ENCODE results near the gene PRELP.
"Not testable (repeated sequence)": the region's sequence is repeated elsewhere in the genome, so short reads cannot be mapped to it uniquely, and the experiment has no call there.

PRELP gene

GRCh38 chr1:203453616-203454015 is 22.0 kb upstream of the PRELP start:
- DNase-seq (ENCODE audit: extremely low read depth in 1 of 2, low read depth in 1 of 2): no peak

GRCh38 chr1:203454986-203455471 is 20.6 kb upstream of the PRELP start:
- DNase-seq (ENCODE audit: extremely low read depth in 1 of 2, low read depth in 1 of 2): no peak

GRCh38 chr1:203455706-203456105 is 19.9 kb upstream of the PRELP start:
- no peak for DNase-seq (ENCODE audit: extremely low read depth in 1 of 2, low read depth in 1 of 2)

- DNase-seq (ENCODE audit: extremely low read depth in 1 of 2, low read depth in 1 of 2): no peak
These were observed 19.0 kb upstream of the PRELP start for GRCh38 chr1:203456577-203456976.

GRCh38 chr1:203458078-203458477 is 17.5 kb upstream of the PRELP start:
- no peak for DNase-seq (ENCODE audit: extremely low read depth in 1 of 2, low read depth in 1 of 2)

- DNase-seq (ENCODE audit: extremely low read depth in 1 of 2, low read depth in 1 of 2): no peak
These were observed 15.9 kb upstream of the PRELP start for GRCh38 chr1:203459671-203460201.

GRCh38 chr1:203461717-203462116 is 13.9 kb upstream of the PRELP start:
- no peak for DNase-seq (ENCODE audit: extremely low read depth in 1 of 2, low read depth in 1 of 2)

GRCh38 chr1:203462143-203462542 is 13.5 kb upstream of the PRELP start:
- DNase-seq (ENCODE audit: extremely low read depth in 1 of 2, low read depth in 1 of 2): no peak

- no peak for DNase-seq (ENCODE audit: extremely low read depth in 1 of 2, low read depth in 1 of 2)
These were observed 12.7 kb upstream of the PRELP start for GRCh38 chr1:203462878-203463277.

GRCh38 chr1:203463469-203464062 is 12.0 kb upstream of the PRELP start:
- DNase-seq (ENCODE audit: extremely low read depth in 1 of 2, low read depth in 1 of 2): no peak

GRCh38 chr1:203464226-203464625 is 11.4 kb upstream of the PRELP start:
- no peak for DNase-seq (ENCODE audit: extremely low read depth in 1 of 2, low read depth in 1 of 2)

- DNase-seq (ENCODE audit: extremely low read depth in 1 of 2, low read depth in 1 of 2): no peak
These were observed 10.9 kb upstream of the PRELP start for GRCh38 chr1:203464743-203465142.

- no peak for DNase-seq (ENCODE audit: extremely low read depth in 1 of 2, low read depth in 1 of 2)
These were observed 10.3 kb upstream of the PRELP start for GRCh38 chr1:203465146-203465798.

- no peak for DNase-seq (ENCODE audit: extremely low read depth in 1 of 2, low read depth in 1 of 2)
These were observed 9.7 kb upstream of the PRELP start for GRCh38 chr1:203465948-203466347.

GRCh38 chr1:203466906-203467549 is 8.6 kb upstream of the PRELP start:
- DNase-seq (ENCODE audit: extremely low read depth in 1 of 2, low read depth in 1 of 2): not testable (repeated sequence)

- DNase-seq (ENCODE audit: extremely low read depth in 1 of 2, low read depth in 1 of 2): no peak
These were observed 8.1 kb upstream of the PRELP start for GRCh38 chr1:203467550-203467921.

GRCh38 chr1:203468326-203468725 is 7.3 kb upstream of the PRELP start:
- DNase-seq (ENCODE audit: extremely low read depth in 1 of 2, low read depth in 1 of 2): no peak

GRCh38 chr1:203470240-203470639 is 5.4 kb upstream of the PRELP start:
- no peak for DNase-seq (ENCODE audit: extremely low read depth in 1 of 2, low read depth in 1 of 2)

- no peak for DNase-seq (ENCODE audit: extremely low read depth in 1 of 2, low read depth in 1 of 2)
These were observed 3.8 kb upstream of the PRELP start for GRCh38 chr1:203471841-203472240.

- no peak for DNase-seq (ENCODE audit: extremely low read depth in 1 of 2, low read depth in 1 of 2)
These were observed 2.3 kb upstream of the PRELP start for GRCh38 chr1:203473281-203473680.

GRCh38 chr1:203473781-203474305 is 1.8 kb upstream of the PRELP start:
- no peak for DNase-seq (ENCODE audit: extremely low read depth in 1 of 2, low read depth in 1 of 2)
